ENCODE results near the gene CAMP.

CAMP gene

DNA sequence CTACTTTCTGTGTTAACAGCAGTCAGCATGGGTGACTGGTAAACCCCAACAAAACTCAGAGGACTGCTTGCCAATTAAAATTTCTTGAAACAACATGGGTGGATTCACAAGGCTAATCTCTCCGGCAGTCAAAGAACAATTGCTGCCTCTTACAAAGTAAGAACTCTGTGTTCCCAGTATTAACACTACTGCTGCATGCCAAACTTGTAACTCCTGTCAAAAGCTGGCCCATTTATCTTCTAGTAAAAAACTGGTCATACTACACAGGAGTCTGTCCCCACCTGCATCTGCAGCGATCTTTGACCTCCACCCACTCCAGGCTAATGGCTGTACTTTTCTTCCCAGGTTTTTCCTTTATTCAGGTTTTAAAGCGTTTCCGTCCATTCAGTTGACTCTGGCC lies 8.9 kb downstream of the CAMP start:
- Histone ChIP-seq H3K4me3 (ENCODE audit: insufficient read depth, low read depth, low read length) (no peak overlapping the region), H3K36me3 (ENCODE audit: control insufficient read depth, insufficient read depth, low read length) (no peaks in the 10 kb centered on the region), H3K9me3 (ENCODE audit: control insufficient read depth, low read length) (no peaks in the 10 kb centered on the region), H3K27me3 (ENCODE audit: control insufficient read depth, insufficient read depth, low read length, poor library complexity, severe bottlenecking) (no peaks in the 10 kb centered on the region), H3K27ac (ENCODE audit: insufficient read depth, low read depth, low read length, poor library complexity, severe bottlenecking) (no peak overlapping the region), H3K4me1 (ENCODE audit: control insufficient read depth, insufficient read depth, low read length) (no peaks in the 10 kb centered on the region)
- 86% methylated on average over 4 of the region's 4 CpGs for WGBS, 2 experiments

DNA sequence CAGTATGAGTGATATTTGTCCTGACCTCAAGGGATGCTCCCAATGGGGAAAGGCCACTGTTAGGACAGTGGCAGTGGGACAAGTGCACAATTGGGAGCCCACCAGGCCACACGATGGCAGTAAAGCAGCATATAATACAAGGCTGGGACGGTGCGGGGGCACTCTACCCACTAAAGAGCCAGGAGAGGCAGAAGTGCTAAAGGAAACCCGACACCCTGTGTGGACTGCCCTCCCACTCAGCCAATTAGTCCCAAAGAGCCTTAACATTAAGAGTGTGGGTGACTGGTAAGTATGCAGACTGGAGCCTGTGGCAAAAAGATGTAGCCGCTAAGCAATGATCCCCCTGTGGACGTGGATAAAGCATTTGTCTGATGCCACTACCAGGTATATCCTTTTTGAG lies 9.4 kb downstream of the CAMP start:
- Histone ChIP-seq H3K4me1 (ENCODE audit: control insufficient read depth, insufficient read depth, low read length) (no peaks in the 10 kb centered on the region), H3K27ac (ENCODE audit: insufficient read depth, low read depth, low read length, poor library complexity, severe bottlenecking) (no peak overlapping the region), H3K4me3 (ENCODE audit: insufficient read depth, low read depth, low read length) (no peak overlapping the region), H3K27me3 (ENCODE audit: control insufficient read depth, insufficient read depth, low read length, poor library complexity, severe bottlenecking) (no peaks in the 10 kb centered on the region), H3K36me3 (ENCODE audit: control insufficient read depth, insufficient read depth, low read length) (no peaks in the 10 kb centered on the region), H3K9me3 (ENCODE audit: control insufficient read depth, low read length) (no peaks in the 10 kb centered on the region)
- 58 to 59% methylated on average over 6 of the region's 6 CpGs for WGBS, 2 experiments

DNA sequence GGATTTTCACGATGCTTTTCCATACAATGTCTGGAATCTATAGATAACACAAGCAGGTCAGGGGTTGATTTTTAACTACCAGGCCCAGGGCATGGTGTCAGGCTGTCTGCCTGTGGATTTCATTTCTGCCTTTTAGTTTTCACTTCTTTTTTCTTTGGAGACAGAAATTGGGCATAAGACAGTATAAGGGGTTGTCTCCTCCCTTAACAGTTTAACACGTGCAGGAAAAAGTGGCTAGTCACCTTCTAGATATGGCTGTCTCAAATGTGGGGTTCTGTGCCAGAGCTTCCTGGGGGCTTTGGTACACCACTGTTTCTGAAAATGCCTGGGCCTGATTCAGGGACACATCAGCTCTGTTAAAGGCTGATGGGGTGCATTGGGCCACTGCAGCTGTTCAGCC lies 10.2 kb downstream of the CAMP start:
- Histone ChIP-seq H3K9me3 (ENCODE audit: control insufficient read depth, low read length) (no peaks in the 10 kb centered on the region), H3K27ac (ENCODE audit: insufficient read depth, low read depth, low read length, poor library complexity, severe bottlenecking) (no peak overlapping the region), H3K4me3 (ENCODE audit: insufficient read depth, low read depth, low read length) (no peak overlapping the region), H3K27me3 (ENCODE audit: control insufficient read depth, insufficient read depth, low read length, poor library complexity, severe bottlenecking) (no peaks in the 10 kb centered on the region), H3K36me3 (ENCODE audit: control insufficient read depth, insufficient read depth, low read length) (no peaks in the 10 kb centered on the region), H3K4me1 (ENCODE audit: control insufficient read depth, insufficient read depth, low read length) (no peaks in the 10 kb centered on the region)
- 97 to 99% methylated on average over 2 of the region's 2 CpGs for WGBS, 2 experiments

DNA sequence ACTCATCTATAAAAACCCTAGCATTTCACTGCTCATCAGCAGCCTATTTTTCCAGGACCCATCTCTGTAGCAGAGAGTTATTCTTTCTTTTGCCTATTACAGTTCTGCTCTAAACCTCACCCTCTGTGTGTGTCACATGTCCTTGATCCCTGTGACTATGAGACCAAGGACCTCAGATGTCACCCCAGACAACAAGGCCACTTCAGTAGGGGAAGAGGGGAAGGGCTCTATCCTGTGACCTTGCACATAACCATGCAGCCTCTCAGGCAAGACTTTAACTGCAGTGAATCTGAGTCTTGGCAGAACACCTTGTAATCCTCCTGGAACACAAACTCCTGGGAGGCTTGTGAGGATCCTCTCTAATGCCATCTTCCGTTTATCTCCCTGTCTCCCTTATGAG lies 13.2 kb downstream of the CAMP start:
- no peaks in the 10 kb centered on the region for H3K4me1 ChIP-seq (ENCODE audit: control insufficient read depth, insufficient read depth, low read length)
- WGBS, 2 experiments: 85 to 88% methylated on average over 1 of the region's 1 CpG

DNA sequence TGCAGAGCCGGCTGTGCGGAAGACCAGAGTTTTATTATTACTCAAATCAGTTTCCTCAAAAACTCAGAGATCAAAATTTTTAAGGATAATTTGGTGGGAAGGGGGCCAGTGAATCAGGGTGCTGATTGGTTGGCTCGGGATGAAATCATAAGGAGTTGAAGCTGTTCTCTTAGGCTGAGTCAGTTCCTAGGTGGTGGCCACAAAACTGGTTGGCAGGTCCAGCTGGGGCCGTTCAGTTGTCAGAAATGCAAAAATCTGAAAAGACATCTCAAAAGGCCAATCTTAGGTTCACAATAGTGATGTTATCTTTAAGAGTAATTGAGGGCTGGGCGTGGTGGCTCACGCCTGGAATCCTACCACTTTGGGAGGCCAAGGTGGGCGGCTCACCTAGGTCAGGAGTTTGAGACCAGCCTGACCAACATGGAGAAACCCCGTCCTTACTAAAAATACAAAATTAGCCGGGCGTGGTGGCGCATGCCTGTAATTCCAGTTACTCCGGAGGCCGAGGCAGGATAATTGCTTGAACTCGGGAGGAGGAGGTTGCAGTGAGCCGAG lies 15.3 kb downstream of the CAMP start:
- Histone ChIP-seq H3K4me3 (ENCODE audit: insufficient read depth, low read depth, low read length) (no peak overlapping the region), H3K27me3 (ENCODE audit: control insufficient read depth, insufficient read depth, low read length, poor library complexity, severe bottlenecking) (no peaks in the 10 kb centered on the region), H3K27ac (ENCODE audit: insufficient read depth, low read depth, low read length, poor library complexity, severe bottlenecking) (no peak overlapping the region), H3K9me3 (ENCODE audit: control insufficient read depth, low read length) (no peaks in the 10 kb centered on the region), H3K36me3 (ENCODE audit: control insufficient read depth, insufficient read depth, low read length) (no peaks in the 10 kb centered on the region), H3K4me1 (ENCODE audit: control insufficient read depth, insufficient read depth, low read length) (peaks cover 1% of the 10 kb centered on the region)
- 93 to 95% methylated on average over 13 of the region's 15 CpGs for WGBS, 2 experiments

More for the DNA sequence above, 13.2 kb downstream of the CAMP start:
- no peaks in the 10 kb centered on the region for H3K36me3 ChIP-seq (ENCODE audit: control insufficient read depth, insufficient read depth, low read length)
- no peaks in the 10 kb centered on the region for H3K9me3 ChIP-seq (ENCODE audit: control insufficient read depth, low read length)
- no peak overlapping the region for H3K4me3 ChIP-seq (ENCODE audit: insufficient read depth, low read depth, low read length)
- H3K27ac ChIP-seq (ENCODE audit: insufficient read depth, low read depth, low read length, poor library complexity, severe bottlenecking): no peak overlapping the region
- H3K27me3 ChIP-seq (ENCODE audit: control insufficient read depth, insufficient read depth, low read length, poor library complexity, severe bottlenecking): no peaks in the 10 kb centered on the region

DNA sequence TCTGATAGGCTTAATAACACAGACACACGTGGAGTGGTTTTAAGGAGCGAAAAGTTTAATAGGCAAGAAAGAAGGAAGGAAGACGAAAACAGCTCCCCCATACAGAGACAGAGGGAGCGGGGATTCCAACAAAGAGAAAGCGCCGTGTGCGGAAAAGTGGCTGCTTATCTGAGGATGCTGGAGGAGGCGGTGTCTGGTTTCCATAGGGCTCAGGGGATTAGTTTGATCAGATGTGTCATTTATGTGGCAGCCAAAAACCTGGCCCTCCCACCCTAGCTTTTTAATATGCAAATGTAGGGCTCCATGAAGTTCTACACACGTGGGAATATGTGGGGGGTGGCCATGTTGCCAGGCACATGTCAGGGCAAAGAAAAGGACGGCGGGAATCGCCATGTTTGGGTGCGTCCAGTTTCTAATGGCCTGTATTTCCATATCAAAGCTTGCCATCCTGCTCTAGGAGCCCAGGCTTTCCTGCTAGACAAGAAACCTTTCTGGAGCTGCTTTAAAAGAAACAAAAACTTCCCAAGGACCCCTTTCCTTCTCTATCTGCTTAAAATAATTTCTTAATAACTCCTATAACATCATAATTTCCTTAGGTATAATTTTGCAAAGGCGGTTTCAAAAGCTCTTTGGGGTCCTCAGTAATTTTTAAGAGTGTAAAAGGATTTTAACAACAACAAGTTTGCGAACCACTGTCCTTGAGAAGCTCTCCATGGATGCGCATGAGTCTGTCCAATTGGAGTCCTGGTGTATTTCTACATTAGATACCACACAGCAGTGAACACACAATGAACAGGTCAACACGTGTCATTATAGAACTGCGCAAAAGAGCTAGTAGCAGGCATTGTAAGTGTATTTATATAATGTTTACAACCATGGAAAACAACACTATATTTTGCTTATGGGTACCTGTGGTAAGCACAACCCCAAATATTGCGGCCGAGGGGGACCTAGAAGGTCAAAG lies 17.0 kb downstream of the CAMP start:
- Histone ChIP-seq H3K27ac (ENCODE audit: insufficient read depth, low read depth, low read length, poor library complexity, severe bottlenecking) (peak overlapping the region; percentile 83), H3K9me3 (ENCODE audit: control insufficient read depth, low read length) (no peaks in the 10 kb centered on the region), H3K36me3 (ENCODE audit: control insufficient read depth, insufficient read depth, low read length) (no peaks in the 10 kb centered on the region), H3K27me3 (ENCODE audit: control insufficient read depth, insufficient read depth, low read length, poor library complexity, severe bottlenecking) (no peaks in the 10 kb centered on the region), H3K4me1 (ENCODE audit: control insufficient read depth, insufficient read depth, low read length) (peaks cover 7% of the 10 kb centered on the region), H3K4me3 (ENCODE audit: insufficient read depth, low read depth, low read length) (peak overlapping the region; percentile 98)
- 41 to 43% methylated on average over 19 of the region's 20 CpGs for WGBS, 2 experiments

DNA sequence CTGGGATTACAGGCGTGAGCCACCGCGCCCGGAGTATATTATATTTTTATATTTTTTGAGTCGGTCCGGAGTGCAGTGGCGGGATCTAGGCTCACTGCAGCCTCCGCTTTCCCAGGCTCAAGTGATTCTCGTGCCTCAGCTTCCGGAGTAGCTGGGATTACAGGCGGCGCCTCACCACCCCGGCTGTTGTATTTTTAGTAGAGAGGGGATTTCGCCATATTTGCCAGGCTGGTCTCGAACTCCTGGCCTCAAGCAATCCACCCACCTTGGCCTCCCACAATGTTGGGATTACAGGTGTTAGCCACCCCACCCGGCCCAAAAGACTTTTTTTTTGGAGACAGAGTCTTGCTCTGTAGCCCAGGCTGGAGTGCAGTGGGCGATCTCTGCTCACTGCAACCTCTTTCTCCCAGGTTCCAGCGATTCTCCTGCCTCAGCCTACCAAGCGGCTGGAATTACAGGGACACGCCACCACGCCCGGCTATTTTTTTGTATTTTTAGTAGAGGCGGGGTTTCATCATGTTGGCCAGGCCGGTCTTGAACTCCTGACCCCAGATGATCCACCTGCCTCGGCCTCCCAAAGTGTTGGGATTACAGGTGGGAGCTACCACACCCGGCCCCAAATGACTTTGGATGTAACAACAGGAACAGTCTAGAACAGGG lies 18.6 kb downstream of the CAMP start:
- Histone ChIP-seq H3K36me3 (ENCODE audit: control insufficient read depth, insufficient read depth, low read length) (no peaks in the 10 kb centered on the region), H3K4me1 (ENCODE audit: control insufficient read depth, insufficient read depth, low read length) (peaks cover 7% of the 10 kb centered on the region), H3K4me3 (ENCODE audit: insufficient read depth, low read depth, low read length) (peak overlapping the region; percentile 98), H3K9me3 (ENCODE audit: control insufficient read depth, low read length) (no peaks in the 10 kb centered on the region), H3K27me3 (ENCODE audit: control insufficient read depth, insufficient read depth, low read length, poor library complexity, severe bottlenecking) (no peaks in the 10 kb centered on the region), H3K27ac (ENCODE audit: insufficient read depth, low read depth, low read length, poor library complexity, severe bottlenecking) (no peak overlapping the region)
- 43 to 45% methylated on average over 26 of the region's 26 CpGs for WGBS, 2 experiments

DNA sequence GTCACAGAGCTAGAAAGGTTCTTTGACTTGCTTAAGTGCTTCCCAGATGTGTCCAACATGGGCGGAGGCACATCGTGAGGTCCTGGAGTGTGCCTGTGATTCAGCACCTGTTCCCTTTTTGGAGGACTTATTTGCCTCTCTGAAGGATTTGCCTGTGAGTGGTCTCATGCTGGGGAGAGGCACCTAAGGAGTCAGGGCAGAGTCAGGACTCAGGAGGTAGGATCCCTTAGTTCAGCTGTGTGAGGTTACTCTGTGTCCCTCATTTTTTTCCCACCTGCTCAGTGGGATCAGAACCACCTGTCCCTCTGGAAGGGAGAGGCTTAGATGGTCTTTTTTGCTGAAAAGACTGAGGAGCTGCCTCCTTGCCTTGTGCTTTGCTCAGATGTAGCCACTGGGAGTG lies 20.6 kb downstream of the CAMP start:
- Histone ChIP-seq H3K4me3 (ENCODE audit: insufficient read depth, low read depth, low read length) (no peak overlapping the region), H3K36me3 (ENCODE audit: control insufficient read depth, insufficient read depth, low read length) (no peaks in the 10 kb centered on the region), H3K9me3 (ENCODE audit: control insufficient read depth, low read length) (no peaks in the 10 kb centered on the region), H3K4me1 (ENCODE audit: control insufficient read depth, insufficient read depth, low read length) (peaks cover 7% of the 10 kb centered on the region), H3K27me3 (ENCODE audit: control insufficient read depth, insufficient read depth, low read length, poor library complexity, severe bottlenecking) (no peaks in the 10 kb centered on the region), H3K27ac (ENCODE audit: insufficient read depth, low read depth, low read length, poor library complexity, severe bottlenecking) (no peak overlapping the region)
- WGBS, 2 experiments: 90% methylated on average over 2 of the region's 2 CpGs

DNA sequence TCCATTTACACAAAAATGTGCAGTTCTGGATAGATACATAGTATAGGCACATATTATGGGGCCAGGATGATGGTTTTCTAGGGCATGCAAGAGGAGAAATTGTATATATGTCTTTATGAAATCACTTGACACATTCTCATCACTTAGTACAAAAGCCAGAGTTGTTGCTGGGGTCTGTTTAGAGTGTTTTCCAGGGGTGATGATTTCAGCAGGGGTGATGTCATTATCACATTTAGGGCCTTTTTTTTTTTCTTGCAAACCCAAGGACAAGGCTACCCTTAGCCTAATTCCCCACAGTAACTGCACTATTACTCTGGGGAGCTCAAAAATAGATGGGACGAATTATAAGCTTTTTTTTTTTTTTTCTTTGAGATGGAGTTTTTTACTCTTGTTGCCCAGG lies 21.2 kb downstream of the CAMP start:
- no peak overlapping the region for H3K4me3 ChIP-seq (ENCODE audit: insufficient read depth, low read depth, low read length)
- 88 to 100% methylated on average over 1 of the region's 1 CpG for WGBS, 2 experiments
- H3K4me1 ChIP-seq (ENCODE audit: control insufficient read depth, insufficient read depth, low read length): peaks cover 7% of the 10 kb centered on the region
- H3K9me3 ChIP-seq (ENCODE audit: control insufficient read depth, low read length): no peaks in the 10 kb centered on the region
- H3K27me3 ChIP-seq (ENCODE audit: control insufficient read depth, insufficient read depth, low read length, poor library complexity, severe bottlenecking): no peaks in the 10 kb centered on the region
- no peak overlapping the region for H3K27ac ChIP-seq (ENCODE audit: insufficient read depth, low read depth, low read length, poor library complexity, severe bottlenecking)
- peaks cover 3% of the 10 kb centered on the region for H3K36me3 ChIP-seq (ENCODE audit: control insufficient read depth, insufficient read depth, low read length)

DNA sequence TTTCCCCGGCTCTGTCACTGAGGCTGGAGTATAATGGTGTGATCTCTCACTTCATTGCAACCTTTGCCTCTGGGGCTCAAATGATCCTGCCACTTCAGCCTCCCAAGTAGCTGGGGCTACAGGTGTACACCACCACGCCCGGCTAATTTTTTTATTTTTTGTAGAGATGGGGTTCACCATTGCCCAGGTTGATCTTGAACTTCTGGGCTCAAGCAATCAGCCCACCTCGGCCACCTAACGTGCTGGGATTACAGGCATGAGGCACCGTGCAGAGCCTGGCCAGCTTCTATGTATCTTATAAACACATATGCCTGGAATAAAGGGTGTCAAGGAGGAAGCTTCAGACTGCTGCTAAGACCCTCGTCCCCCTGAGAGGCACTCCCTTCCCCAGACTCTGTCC lies 21.8 kb downstream of the CAMP start:
- Histone ChIP-seq H3K4me1 (ENCODE audit: control insufficient read depth, insufficient read depth, low read length) (peaks cover 7% of the 10 kb centered on the region), H3K27me3 (ENCODE audit: control insufficient read depth, insufficient read depth, low read length, poor library complexity, severe bottlenecking) (no peaks in the 10 kb centered on the region), H3K27ac (ENCODE audit: insufficient read depth, low read depth, low read length, poor library complexity, severe bottlenecking) (no peak overlapping the region), H3K36me3 (ENCODE audit: control insufficient read depth, insufficient read depth, low read length) (peaks cover 10% of the 10 kb centered on the region), H3K9me3 (ENCODE audit: control insufficient read depth, low read length) (no peaks in the 10 kb centered on the region), H3K4me3 (ENCODE audit: insufficient read depth, low read depth, low read length) (no peak overlapping the region)
- WGBS, 2 experiments: 94 to 97% methylated on average over 7 of the region's 7 CpGs

Measured in ectodermal cell (in vitro differentiated cells).